ENCODE data around the gene DNASE2. TPM values are rescaled to one million over a fixed set of nuclear protein-coding genes. Genes with fewer than 3 reads are reported as not detected.

DNASE2 gene
- total and polyA plus RNA-seq, 3 experiments from 2014 or later: 20.7 to 61.6 (median 22.4) TPM

DNA sequence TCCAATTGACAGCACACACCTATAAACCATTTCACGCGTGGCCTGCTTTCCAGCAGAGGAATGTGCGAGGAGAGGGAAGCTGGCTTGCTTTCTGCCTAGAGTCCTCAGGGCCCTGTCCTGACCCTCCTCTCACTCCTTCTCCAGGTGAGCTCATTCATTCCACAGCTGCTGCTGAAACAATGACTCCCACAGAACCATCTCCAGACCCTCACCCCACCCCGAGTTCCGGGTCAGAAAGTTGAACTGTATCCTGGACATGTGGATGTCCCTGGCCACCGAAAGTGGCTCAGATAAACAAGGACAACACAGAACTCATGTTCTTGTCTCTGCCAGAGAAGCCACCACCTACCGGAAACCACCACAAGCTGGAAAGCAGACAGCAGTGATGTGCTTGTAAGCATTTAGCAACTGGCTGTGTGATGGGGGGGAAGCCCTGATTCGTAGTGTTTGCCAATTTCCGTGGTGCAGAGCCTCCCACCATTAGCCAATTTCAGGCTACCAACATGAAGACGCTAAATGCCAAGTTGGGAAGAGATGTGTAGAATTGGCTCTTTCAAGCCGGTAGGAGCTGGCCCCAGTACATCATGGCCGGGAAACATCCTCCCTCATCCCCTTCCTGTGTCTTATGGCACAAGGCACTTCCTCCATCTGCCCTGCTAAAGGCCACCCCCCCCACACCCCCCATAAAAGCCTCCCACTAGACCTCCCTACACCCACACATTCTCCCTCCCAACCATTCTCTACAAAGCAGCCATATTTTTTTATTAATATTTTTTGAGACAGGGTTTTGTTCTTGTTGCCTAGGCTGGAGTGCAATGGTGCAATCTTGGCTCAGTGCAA is 32.8 kb upstream of the DNASE2 start:
- Mint-ChIP-seq H3K36me3 (no peaks in the 10 kb centered on the region), H3K4me1 (peaks cover 22 to 37% (median 22%) of the 10 kb centered on the region in 3 donors), H3K27ac (peak overlapping the region; percentile 88 to 96 (median 92)), H3K27me3 (peaks cover 0 to 2% of the 10 kb centered on the region in 2 donors), H3K9me3 (no peaks in the 10 kb centered on the region), H3K4me3 (peak overlapping the region; percentile 50 to 83 (median 71))
- H3K27me3 ChIP-seq (ENCODE audit: insufficient read depth, low read length, poor library complexity, severe bottlenecking): no peaks in the 10 kb centered on the region
- H3K36me3 ChIP-seq (ENCODE audit: insufficient read depth, low read length): no peaks in the 10 kb centered on the region
- no peaks in the 10 kb centered on the region for H3K9me3 ChIP-seq (ENCODE audit: low read length)
- H3K27ac ChIP-seq (ENCODE audit: low read depth, low read length): no peak overlapping the region
- peak; percentile 26 to 76 (median 44) for DNase-seq
- H3K4me1 ChIP-seq (ENCODE audit: insufficient read depth, low read length): peaks cover 28% of the 10 kb centered on the region
- ChIA-PET POLR2A (interaction anchor here (0.5 to 1.5 kb wide), 6 partner anchors 14 to 159 kb away, joined by 4 to 9 read pairs (median 8); partner anchors contain the start of genes CALR, DNASE2 and GCDH), CTCF (interaction anchor here (1.1 to 2.8 kb wide), 7 partner anchors 10 to 148 kb away, joined by 3 to 10 read pairs (median 3); partner anchors contain the start of genes GCDH and KLF1)
- H3K4me3 ChIP-seq (ENCODE audit: low read length): peak overlapping the region; percentile 39

DNA sequence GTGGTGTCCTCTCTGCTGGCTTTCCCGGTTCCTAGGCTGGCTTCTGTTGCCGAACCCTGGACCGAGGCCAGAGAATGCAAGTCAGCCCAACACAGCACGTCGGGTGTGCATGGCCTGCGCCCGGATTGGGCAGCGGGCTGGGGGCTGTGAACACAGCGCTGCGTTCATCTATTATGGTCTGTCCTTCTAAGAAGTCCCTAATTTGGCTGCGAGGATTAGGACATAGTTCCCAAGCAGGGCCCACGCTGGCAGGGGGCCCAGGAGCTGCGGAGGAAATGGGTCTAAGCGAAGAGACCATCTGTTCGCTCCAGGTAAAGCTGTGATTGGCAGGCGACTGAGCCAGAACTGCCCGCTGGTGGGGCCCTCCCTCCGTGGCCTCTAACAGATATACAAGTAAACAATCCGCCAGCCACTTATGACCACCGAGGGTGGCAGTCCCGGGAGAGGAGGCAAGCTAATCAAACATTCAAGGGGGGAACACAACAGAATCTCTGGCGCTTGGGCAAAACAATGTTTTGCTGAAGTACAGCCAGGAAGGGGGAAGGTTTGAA is 31.8 kb upstream of the DNASE2 start:
- Mint-ChIP-seq H3K9me3 (no peaks in the 10 kb centered on the region), H3K36me3 (no peaks in the 10 kb centered on the region), H3K27ac (peak overlapping the region in 3 of 8 donors; percentile 51 to 93 (median 93)), H3K4me1 (peaks cover 19 to 29% (median 20%) of the 10 kb centered on the region in 3 donors), H3K4me3 (no peak overlapping the region), H3K27me3 (peaks cover 0 to 2% of the 10 kb centered on the region in 2 donors)
- DNase-seq: no peak
- Histone ChIP-seq H3K36me3 (ENCODE audit: insufficient read depth, low read length) (no peaks in the 10 kb centered on the region), H3K4me3 (ENCODE audit: low read length) (no peak overlapping the region), H3K27ac (ENCODE audit: low read depth, low read length) (no peak overlapping the region), H3K4me1 (ENCODE audit: insufficient read depth, low read length) (peaks cover 22% of the 10 kb centered on the region), H3K9me3 (ENCODE audit: low read length) (no peaks in the 10 kb centered on the region), H3K27me3 (ENCODE audit: insufficient read depth, low read length, poor library complexity, severe bottlenecking) (no peaks in the 10 kb centered on the region)
- ChIA-PET CTCF (interaction anchor here (1.3 to 2.8 kb wide), 4 partner anchors 23 to 52 kb away, joined by 3 to 10 read pairs (median 6); partner anchors contain the start of genes GCDH and KLF1), POLR2A (interaction anchor here (0.6 to 1.5 kb wide), 3 partner anchors 26 to 160 kb away, joined by 4 to 9 read pairs (median 8); partner anchors contain the start of genes CALR and DNASE2)

DNA sequence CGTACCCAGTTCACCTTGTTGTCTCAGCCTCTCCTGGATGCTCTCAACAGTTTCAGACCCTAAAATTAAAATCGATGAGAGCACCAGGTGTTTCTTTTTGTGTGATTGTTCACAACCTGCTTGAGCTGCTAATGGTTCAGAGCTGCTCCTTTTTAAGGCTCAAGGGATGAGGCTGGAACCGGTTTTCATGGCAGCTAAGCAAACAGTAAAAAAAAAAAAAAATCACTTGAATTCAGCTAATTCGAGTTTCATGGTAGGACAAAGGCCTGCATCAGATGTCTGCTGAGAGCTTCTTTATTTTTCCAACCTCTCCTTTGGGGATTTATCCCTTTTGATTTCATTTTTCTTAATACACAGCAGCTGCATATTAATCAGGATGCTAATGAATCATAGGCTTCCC is 31.3 kb upstream of the DNASE2 start:
- ChIA-PET CTCF (interaction anchor here (1.3 to 2.8 kb wide), 3 partner anchors 22 to 53 kb away, joined by 3 to 10 read pairs (median 10); partner anchors contain the start of gene GCDH), POLR2A (no interaction called here)
- peaks cover 0 to 2% of the 10 kb centered on the region in 2 donors for H3K27me3 Mint-ChIP-seq
- no peak overlapping the region for H3K4me3 ChIP-seq (ENCODE audit: low read length)
- no peak for DNase-seq
- H3K4me1 Mint-ChIP-seq: peaks cover 19 to 29% (median 20%) of the 10 kb centered on the region in 3 donors
- H3K9me3 Mint-ChIP-seq: no peaks in the 10 kb centered on the region
- H3K9me3 ChIP-seq (ENCODE audit: low read length): no peaks in the 10 kb centered on the region
- H3K27ac Mint-ChIP-seq: peak overlapping the region in 1 of 8 donors; percentile 69
- peaks cover 22% of the 10 kb centered on the region for H3K4me1 ChIP-seq (ENCODE audit: insufficient read depth, low read length)
- no peaks in the 10 kb centered on the region for H3K36me3 ChIP-seq (ENCODE audit: insufficient read depth, low read length)
- H3K4me3 Mint-ChIP-seq: no peak overlapping the region
- H3K27me3 ChIP-seq (ENCODE audit: insufficient read depth, low read length, poor library complexity, severe bottlenecking): no peaks in the 10 kb centered on the region
- H3K27ac ChIP-seq (ENCODE audit: low read depth, low read length): no peak overlapping the region
- H3K36me3 Mint-ChIP-seq: no peaks in the 10 kb centered on the region

DNA sequence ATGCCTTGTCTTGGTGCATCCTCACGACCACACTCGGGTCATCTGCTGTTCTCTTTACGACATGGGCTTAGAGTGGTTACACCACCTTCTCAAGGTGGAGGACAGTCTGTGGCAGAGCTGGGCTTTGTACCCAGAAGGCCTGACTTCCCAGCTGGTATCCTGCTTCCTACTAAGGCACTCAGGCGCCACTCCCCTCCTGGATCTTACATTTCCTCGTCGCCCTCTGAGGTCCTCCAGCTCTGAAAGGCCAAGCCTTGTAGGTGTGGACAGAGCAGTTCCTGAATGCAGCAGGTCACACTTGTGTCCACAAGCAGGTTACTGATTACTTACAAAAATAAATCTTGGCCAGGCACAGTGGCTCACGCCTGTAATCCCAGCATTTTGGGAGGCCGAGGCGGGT is 25.9 kb upstream of the DNASE2 start:
- Mint-ChIP-seq H3K36me3 (peaks cover 0 to 2% (median 0%) of the 10 kb centered on the region in 3 donors), H3K4me1 (no peaks in the 10 kb centered on the region), H3K27me3 (no peaks in the 10 kb centered on the region), H3K9me3 (no peaks in the 10 kb centered on the region), H3K4me3 (no peak overlapping the region), H3K27ac (no peak overlapping the region)
- CTCF ChIA-PET: interaction anchor here (1.2 to 1.9 kb wide), 2 partner anchors 22 to 59 kb away, joined by 3 to 5 read pairs; no protein-coding TSS in a partner anchor
- DNase-seq: no peak
- H3K27me3 ChIP-seq (ENCODE audit: insufficient read depth, low read length, poor library complexity, severe bottlenecking): no peaks in the 10 kb centered on the region
- no peaks in the 10 kb centered on the region for H3K4me1 ChIP-seq (ENCODE audit: insufficient read depth, low read length)
- H3K9me3 ChIP-seq (ENCODE audit: low read length): no peaks in the 10 kb centered on the region
- H3K36me3 ChIP-seq (ENCODE audit: insufficient read depth, low read length): no peaks in the 10 kb centered on the region
- POLR2A ChIA-PET: no interaction called here
- H3K4me3 ChIP-seq (ENCODE audit: low read length): no peak overlapping the region
- no peak overlapping the region for H3K27ac ChIP-seq (ENCODE audit: low read depth, low read length)

DNA sequence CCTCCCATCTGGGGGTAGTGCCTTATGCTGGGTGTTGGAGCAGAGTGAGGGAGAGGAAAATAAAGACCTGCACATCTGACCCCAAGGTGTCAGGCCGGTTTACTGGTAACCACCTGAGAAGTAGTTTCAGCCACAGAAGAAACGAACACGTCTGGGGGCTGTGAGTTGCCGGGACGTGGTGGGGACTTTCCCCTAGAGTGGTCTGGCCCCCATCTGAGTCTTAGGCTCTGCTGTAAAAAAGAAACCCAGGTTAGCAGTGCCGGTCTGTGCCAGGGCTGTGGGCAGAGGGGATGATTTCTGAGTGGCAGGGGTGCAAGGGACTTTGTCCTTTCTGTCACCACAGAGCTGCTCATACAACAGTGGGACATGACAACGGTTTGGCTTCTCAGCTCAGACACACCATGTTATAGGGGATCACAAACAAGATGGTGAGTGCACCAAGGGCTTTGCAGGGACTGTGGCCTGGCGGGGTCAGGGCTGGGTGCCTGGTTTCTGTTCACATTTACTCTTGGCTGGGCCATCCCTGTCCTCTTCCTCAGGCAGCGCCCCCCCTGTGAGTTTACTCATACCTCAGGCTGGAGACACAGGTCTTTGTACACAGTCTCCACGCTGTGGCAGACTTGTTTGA is 18.8 kb upstream of the DNASE2 start:
- Histone ChIP-seq H3K27me3 (ENCODE audit: insufficient read depth, low read length, poor library complexity, severe bottlenecking) (no peaks in the 10 kb centered on the region), H3K4me1 (ENCODE audit: insufficient read depth, low read length) (no peaks in the 10 kb centered on the region), H3K36me3 (ENCODE audit: insufficient read depth, low read length) (peaks cover 6% of the 10 kb centered on the region), H3K9me3 (ENCODE audit: low read length) (no peaks in the 10 kb centered on the region), H3K4me3 (ENCODE audit: low read length) (no peak overlapping the region), H3K27ac (ENCODE audit: low read depth, low read length) (no peak overlapping the region)
- no peaks in the 10 kb centered on the region for H3K9me3 Mint-ChIP-seq
- no peak overlapping the region for H3K4me3 Mint-ChIP-seq
- ChIA-PET POLR2A (no interaction called here), CTCF (interaction anchor here (1.2 to 1.7 kb wide), 4 partner anchors 9 to 65 kb away, joined by 3 to 5 read pairs (median 4); partner anchors contain the start of gene GCDH)
- H3K27me3 Mint-ChIP-seq: no peaks in the 10 kb centered on the region
- H3K27ac Mint-ChIP-seq: peak overlapping the region in 3 of 8 donors; percentile 46 to 74 (median 71)
- DNase-seq: no peak
- H3K36me3 Mint-ChIP-seq: peaks cover 7 to 49% (median 7%) of the 10 kb centered on the region in 3 donors
- no peaks in the 10 kb centered on the region for H3K4me1 Mint-ChIP-seq

DNA sequence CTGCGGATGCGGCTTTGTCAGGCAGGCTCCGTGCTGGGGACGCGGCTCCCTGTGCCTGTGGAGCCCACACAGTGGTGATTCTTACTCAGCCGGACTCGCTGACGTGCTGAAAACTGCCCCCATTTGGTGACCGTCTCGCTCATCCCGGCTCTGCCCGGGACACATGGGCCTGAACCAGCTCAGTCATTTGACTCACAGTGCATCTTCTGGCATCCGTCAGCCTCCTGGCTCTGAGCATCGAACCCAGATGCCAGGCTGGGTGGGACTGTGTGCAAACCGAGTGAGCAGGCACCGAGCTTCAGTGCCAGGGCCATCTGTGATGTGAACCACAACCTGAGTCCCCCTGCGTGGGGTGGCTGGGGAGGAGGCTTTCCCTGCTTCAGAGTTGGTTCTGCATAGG is 15.2 kb upstream of the DNASE2 start:
- no peak for DNase-seq
- peaks cover 8% of the 10 kb centered on the region for H3K4me1 ChIP-seq (ENCODE audit: insufficient read depth, low read length)
- Mint-ChIP-seq H3K27ac (no peak overlapping the region), H3K4me3 (peak overlapping the region in 1 of 7 donors; percentile 34), H3K27me3 (no peaks in the 10 kb centered on the region), H3K9me3 (no peaks in the 10 kb centered on the region), H3K4me1 (peaks cover 7 to 18% (median 12%) of the 10 kb centered on the region in 3 donors), H3K36me3 (peaks cover 11 to 67% (median 14%) of the 10 kb centered on the region in 3 donors)
- POLR2A ChIA-PET: no interaction called here
- CTCF ChIA-PET: interaction anchor here (0.8 to 1.6 kb wide), 2 partner anchors 11 to 17 kb away, joined by 3 to 4 read pairs; no protein-coding TSS in a partner anchor
- no peak overlapping the region for H3K4me3 ChIP-seq (ENCODE audit: low read length)
- no peaks in the 10 kb centered on the region for H3K9me3 ChIP-seq (ENCODE audit: low read length)
- peaks cover 14% of the 10 kb centered on the region for H3K36me3 ChIP-seq (ENCODE audit: insufficient read depth, low read length)
- no peaks in the 10 kb centered on the region for H3K27me3 ChIP-seq (ENCODE audit: insufficient read depth, low read length, poor library complexity, severe bottlenecking)
- H3K27ac ChIP-seq (ENCODE audit: low read depth, low read length): no peak overlapping the region

DNA sequence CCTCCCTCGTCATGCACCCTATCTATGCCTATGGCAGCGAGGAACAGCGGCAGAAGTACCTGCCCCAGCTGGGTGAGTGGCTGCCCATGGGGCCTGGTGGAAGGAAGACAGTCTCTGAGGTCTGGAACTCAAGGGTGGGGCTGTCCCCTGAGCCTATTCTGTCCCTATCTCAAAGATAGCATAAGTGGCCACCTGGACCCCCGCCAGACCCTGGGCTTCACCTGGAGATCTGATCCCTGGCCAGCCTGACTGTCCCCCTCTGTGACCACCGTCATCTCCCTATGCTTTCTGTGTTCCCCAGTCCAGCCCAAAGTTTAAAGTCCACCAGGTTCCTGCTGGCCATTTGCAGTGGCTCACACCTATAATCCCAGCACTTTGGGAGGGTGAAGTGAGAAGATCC is 12.3 kb upstream of the DNASE2 start:
- Mint-ChIP-seq H3K4me1 (peaks cover 20 to 38% (median 25%) of the 10 kb centered on the region in 3 donors), H3K4me3 (peak overlapping the region; percentile 34 to 78 (median 53)), H3K9me3 (no peaks in the 10 kb centered on the region), H3K27ac (peak overlapping the region in 2 of 8 donors; percentile 24 to 60), H3K27me3 (peaks cover 0 to 4% of the 10 kb centered on the region in 2 donors), H3K36me3 (peaks cover 11 to 52% (median 12%) of the 10 kb centered on the region in 3 donors)
- no peak for DNase-seq
- CTCF ChIA-PET: interaction anchor here (1.7 kb wide), 1 partner anchor 72 kb away, joined by 5 read pairs; no protein-coding TSS in a partner anchor
- Histone ChIP-seq H3K27ac (ENCODE audit: low read depth, low read length) (no peak overlapping the region), H3K36me3 (ENCODE audit: insufficient read depth, low read length) (peaks cover 14% of the 10 kb centered on the region), H3K9me3 (ENCODE audit: low read length) (no peaks in the 10 kb centered on the region), H3K4me1 (ENCODE audit: insufficient read depth, low read length) (peaks cover 12% of the 10 kb centered on the region), H3K4me3 (ENCODE audit: low read length) (no peak overlapping the region), H3K27me3 (ENCODE audit: insufficient read depth, low read length, poor library complexity, severe bottlenecking) (no peaks in the 10 kb centered on the region)
- POLR2A ChIA-PET: no interaction called here
